Vagina (tissue), 2 donors: Measurements from ENCODE around the gene TNK2. TPM values are rescaled to one million over a fixed set of nuclear protein-coding genes. Genes with fewer than 3 reads are reported as not detected.
A peak's percentile ranks its signal among the peaks of the same experiment; 100 is the strongest.

Experiments
- DNase-seq, 2 donors: peaks; one replicate each; pipeline ENCODE4 v3.0.0-alpha.2; 2017; ENCODE audit errors: extremely low spot score in 2 of 2
- H3K27ac ChIP-seq: fragments of 200-600 bp; sonication (generic); one replicate; pipeline ENCODE4 v1.5.1; 2019
- H3K27me3 ChIP-seq: fragments of 200-600 bp; sonication (generic); one replicate; pipeline ENCODE4 v1.5.1; 2019
- H3K36me3 ChIP-seq, 2 donors: fragments of 200-600 bp; sonication (generic); one replicate each; pipeline ENCODE4 v1.5.1; 2017 to 2019
- H3K4me1 ChIP-seq: fragments of 200-600 bp; sonication (generic); one replicate; pipeline ENCODE4 v1.5.1; 2019
- H3K4me3 ChIP-seq, 2 donors: fragments of 200-600 bp; sonication (generic); 1 replicate in 1 of 2; 2 replicates in 1 of 2; pipeline ENCODE4 v1.5.1; 2016 to 2019
- H3K9me3 ChIP-seq: fragments of 200-600 bp; sonication (generic); one replicate; pipeline ENCODE4 v1.5.1; 2019
- POLR2A ChIP-seq, 2 donors: fragments of 450-650 bp; IDR thresholded peaks; one replicate each; pipeline ENCODE4 v1.6.1; 2017; ENCODE audit warnings: antibody characterized with exemption in 2 of 2, mild to moderate bottlenecking in 2 of 2, moderate library complexity in 2 of 2
- POLR2AphosphoS5 ChIP-seq, 2 donors: sonication (generic); formaldehyde crosslinking; IDR thresholded peaks; one replicate each; pipeline ENCODE4 v1.9.0; 2017; ENCODE audit warnings: antibody characterized with exemption in 2 of 2, mild to moderate bottlenecking in 2 of 2, low read depth in 1 of 2; ENCODE audit not compliant: insufficient read depth in 1 of 2
- intact Hi-C: fragments of 100-400 bp; cut with DNase I; formaldehyde crosslinking; loops from one replicate; pipeline ENCODE4 v1.15.1; 2023
- total RNA-seq: library from RNA; depleted of rRNA; stranded (reverse); fragments of >200 nt; gene quantifications from one replicate; pipeline ENCODE4 v1.2.3, GENCODE V29; 2016
- TF ChIP-seq, protein P1 (sequence below), 3 experiments: fragments of 450-650 bp in 2 of 3; fragments of 200-600 bp in 1 of 3; sonication (generic) in 1 of 3; IDR thresholded peaks; one replicate each; pipeline ENCODE4 v1.5.1; 2017 to 2019; ENCODE audit warnings: antibody characterized with exemption in 3 of 3, mild to moderate bottlenecking in 2 of 3, moderate library complexity in 2 of 3

TNK2 gene
- total RNA-seq, 1 donor from 2014 or later: 41.5 TPM

DNA sequence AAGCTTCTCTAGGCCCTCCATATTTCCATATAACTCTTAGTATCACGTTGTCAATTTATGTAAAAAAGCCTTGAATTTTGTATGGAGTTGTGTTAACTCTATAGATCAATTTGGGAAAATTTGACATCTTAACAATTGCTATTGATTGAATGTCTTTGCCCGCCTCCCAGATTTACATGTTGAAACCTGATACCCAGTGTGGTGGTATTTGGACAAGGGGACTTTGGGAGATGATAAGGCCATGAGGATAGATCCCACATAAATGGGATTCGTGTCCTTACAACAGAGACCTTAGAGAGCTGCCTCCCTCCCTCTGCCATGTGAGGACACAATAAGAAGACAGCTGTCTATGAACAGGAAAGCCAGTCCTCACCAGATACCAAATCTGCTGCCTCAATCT is 21.1 kb upstream of the TNK2 start:
- TF ChIP-seq, protein P1, sequence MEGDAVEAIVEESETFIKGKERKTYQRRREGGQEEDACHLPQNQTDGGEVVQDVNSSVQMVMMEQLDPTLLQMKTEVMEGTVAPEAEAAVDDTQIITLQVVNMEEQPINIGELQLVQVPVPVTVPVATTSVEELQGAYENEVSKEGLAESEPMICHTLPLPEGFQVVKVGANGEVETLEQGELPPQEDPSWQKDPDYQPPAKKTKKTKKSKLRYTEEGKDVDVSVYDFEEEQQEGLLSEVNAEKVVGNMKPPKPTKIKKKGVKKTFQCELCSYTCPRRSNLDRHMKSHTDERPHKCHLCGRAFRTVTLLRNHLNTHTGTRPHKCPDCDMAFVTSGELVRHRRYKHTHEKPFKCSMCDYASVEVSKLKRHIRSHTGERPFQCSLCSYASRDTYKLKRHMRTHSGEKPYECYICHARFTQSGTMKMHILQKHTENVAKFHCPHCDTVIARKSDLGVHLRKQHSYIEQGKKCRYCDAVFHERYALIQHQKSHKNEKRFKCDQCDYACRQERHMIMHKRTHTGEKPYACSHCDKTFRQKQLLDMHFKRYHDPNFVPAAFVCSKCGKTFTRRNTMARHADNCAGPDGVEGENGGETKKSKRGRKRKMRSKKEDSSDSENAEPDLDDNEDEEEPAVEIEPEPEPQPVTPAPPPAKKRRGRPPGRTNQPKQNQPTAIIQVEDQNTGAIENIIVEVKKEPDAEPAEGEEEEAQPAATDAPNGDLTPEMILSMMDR (IDR thresholded peaks at IDR 0.05): no peak
- TF ChIP-seq POLR2AphosphoS5 (IDR thresholded peaks at IDR 0.05; ENCODE audit: insufficient read depth in 1 of 2, low read depth in 1 of 2) (no peak), POLR2A (IDR thresholded peaks at IDR 0.05) (no peak)
- intact Hi-C loops: no loop called here
- no peak overlapping the region for H3K4me3 ChIP-seq

DNA sequence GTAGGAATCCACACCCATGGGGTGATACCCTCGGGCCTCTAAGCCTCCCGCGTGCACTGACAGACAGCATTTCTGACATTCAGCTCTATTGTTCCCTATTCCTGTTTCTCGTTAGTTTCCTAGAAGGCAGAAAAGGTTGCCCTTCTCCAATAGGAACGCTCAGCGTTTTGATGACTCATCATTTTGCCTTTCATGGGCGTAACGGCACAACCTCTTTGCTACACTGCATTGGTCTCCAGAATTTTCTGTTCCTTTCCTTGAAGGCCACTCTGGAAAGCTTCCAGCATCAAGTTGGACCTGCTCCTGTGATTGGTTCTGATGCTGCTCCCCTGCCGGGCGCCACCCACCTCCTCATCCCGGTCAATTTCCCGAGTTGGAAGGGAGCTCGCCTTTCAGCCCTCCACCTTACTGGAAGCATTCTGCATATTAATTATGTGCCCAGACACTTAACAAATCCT is 13.0 kb upstream of the TNK2 start:
- no peaks in the 10 kb centered on the region for H3K36me3 ChIP-seq
- no peak overlapping the region for H3K4me3 ChIP-seq
- no peaks in the 10 kb centered on the region for H3K9me3 ChIP-seq
- no peaks in the 10 kb centered on the region for H3K27me3 ChIP-seq
- no peaks in the 10 kb centered on the region for H3K4me1 ChIP-seq
- no peak overlapping the region for H3K27ac ChIP-seq
- intact Hi-C loops: no loop called here
- TF ChIP-seq, protein P1 (IDR thresholded peaks at IDR 0.05): no peak
- TF ChIP-seq POLR2A (IDR thresholded peaks at IDR 0.05): no peak
- TF ChIP-seq POLR2AphosphoS5 (IDR thresholded peaks at IDR 0.05; ENCODE audit: insufficient read depth in 1 of 2, low read depth in 1 of 2): no peak
- no peak for DNase-seq

More for the DNA sequence above, 21.1 kb upstream of the TNK2 start:
- DNase-seq: peak in 1 of 2 donors; percentile 8
- H3K36me3 ChIP-seq: no peaks in the 10 kb centered on the region
- no peaks in the 10 kb centered on the region for H3K9me3 ChIP-seq
- H3K4me1 ChIP-seq: no peaks in the 10 kb centered on the region
- no peaks in the 10 kb centered on the region for H3K27me3 ChIP-seq
- H3K27ac ChIP-seq: no peak overlapping the region

DNA sequence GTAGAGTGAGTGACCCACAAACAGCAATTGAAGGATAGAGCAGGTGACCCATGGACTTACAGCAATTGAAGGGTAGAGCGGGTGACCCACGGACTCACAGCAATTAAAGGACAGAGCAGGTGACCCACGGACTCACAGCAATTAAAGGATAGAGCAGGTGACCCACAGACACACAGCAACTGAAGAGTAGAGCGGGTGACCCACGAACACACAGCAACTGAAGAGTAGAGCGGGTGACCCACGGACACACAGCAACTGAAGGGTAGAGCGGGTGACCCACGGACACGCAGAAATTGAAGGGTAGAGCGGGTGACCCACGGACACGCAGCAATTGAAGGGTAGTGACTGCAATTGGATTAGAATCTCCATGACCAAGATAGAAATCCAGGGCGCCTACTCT is 9.8 kb upstream of the TNK2 start:
- intact Hi-C loops: no loop called here
- H3K9me3 ChIP-seq: no peaks in the 10 kb centered on the region

DNA sequence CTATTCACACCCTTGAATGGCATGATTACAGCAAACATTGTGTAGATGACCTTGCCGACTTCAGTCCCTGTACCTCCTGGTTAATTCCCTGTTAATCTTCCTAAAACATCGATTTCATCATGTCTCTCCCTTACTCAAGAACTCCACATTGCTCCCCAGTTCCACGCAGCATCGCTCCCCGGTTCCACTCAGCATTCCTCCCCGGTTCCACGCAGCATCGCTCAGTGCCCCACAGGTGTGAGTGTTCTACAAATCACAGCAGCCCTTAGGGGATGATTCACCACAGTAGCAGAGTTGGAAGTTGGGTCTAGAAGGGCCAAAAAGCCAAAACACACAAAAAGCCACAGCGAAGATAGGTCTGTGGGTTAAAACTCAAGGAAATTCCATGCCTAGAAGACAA is 8.6 kb upstream of the TNK2 start:
- Histone ChIP-seq H3K27me3 (no peaks in the 10 kb centered on the region), H3K36me3 (no peaks in the 10 kb centered on the region), H3K9me3 (no peaks in the 10 kb centered on the region), H3K4me1 (peaks cover 24% of the 10 kb centered on the region), H3K4me3 (no peak overlapping the region), H3K27ac (no peak overlapping the region)
- DNase-seq: no peak
- intact Hi-C loops: no loop called here
- TF ChIP-seq POLR2A (IDR thresholded peaks at IDR 0.05) (no peak), POLR2AphosphoS5 (IDR thresholded peaks at IDR 0.05; ENCODE audit: insufficient read depth in 1 of 2, low read depth in 1 of 2) (no peak)
- TF ChIP-seq, protein P1 (IDR thresholded peaks at IDR 0.05): no peak

More for the DNA sequence above, 9.8 kb upstream of the TNK2 start:
- no peak overlapping the region for H3K4me3 ChIP-seq
- H3K4me1 ChIP-seq: peaks cover 24% of the 10 kb centered on the region
- H3K36me3 ChIP-seq: no peaks in the 10 kb centered on the region
- DNase-seq: no peak
- H3K27me3 ChIP-seq: no peaks in the 10 kb centered on the region
- no peak overlapping the region for H3K27ac ChIP-seq
- TF ChIP-seq POLR2A (IDR thresholded peaks at IDR 0.05): no peak
- no peak for TF ChIP-seq POLR2AphosphoS5 (IDR thresholded peaks at IDR 0.05; ENCODE audit: insufficient read depth in 1 of 2, low read depth in 1 of 2)
- TF ChIP-seq, protein P1 (IDR thresholded peaks at IDR 0.05): no peak

DNA sequence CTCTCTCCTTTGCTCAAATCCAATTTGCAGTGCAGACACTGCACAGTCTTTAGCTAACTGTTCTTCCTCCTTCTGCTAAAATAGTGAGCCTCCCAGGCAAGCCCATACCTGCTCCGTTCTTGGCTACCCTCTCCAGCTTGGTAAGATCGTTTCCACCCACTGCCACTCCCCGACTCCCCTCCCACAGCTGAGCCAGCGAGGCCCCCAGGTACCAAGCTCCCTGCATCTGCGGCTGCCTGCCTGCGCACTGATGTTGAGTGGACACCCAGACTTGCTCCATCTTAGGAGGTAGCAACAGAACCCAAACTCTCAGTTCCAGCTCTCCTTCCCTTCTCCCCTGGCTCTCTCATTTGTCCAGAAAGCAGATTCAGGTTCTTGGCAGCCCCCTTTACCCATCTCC is 7.9 kb upstream of the TNK2 start:
- no peak overlapping the region for H3K27ac ChIP-seq
- H3K36me3 ChIP-seq: no peaks in the 10 kb centered on the region
- H3K27me3 ChIP-seq: no peaks in the 10 kb centered on the region
- no peak overlapping the region for H3K4me3 ChIP-seq
- intact Hi-C loops: no loop called here
- H3K9me3 ChIP-seq: no peaks in the 10 kb centered on the region
- no peak for DNase-seq
- TF ChIP-seq, protein P1 (IDR thresholded peaks at IDR 0.05): no peak
- TF ChIP-seq POLR2A (IDR thresholded peaks at IDR 0.05) (no peak), POLR2AphosphoS5 (IDR thresholded peaks at IDR 0.05; ENCODE audit: insufficient read depth in 1 of 2, low read depth in 1 of 2) (no peak)
- peaks cover 24% of the 10 kb centered on the region for H3K4me1 ChIP-seq
